Nucleus accumbens (tissue), 56 donors: ENCODE results near the gene OR2D3.
"Not testable (repeated sequence)": the region's sequence is repeated elsewhere in the genome, so short reads cannot be mapped to it uniquely, and the experiment has no call there.

Source experiments
- DNase-seq, 56 donors: peaks; one replicate each; lab custom pipeline; 2025; lab: John Stamatoyannopoulos, UW

OR2D3 gene

GRCh38 chr11:6920702-6921101 lies at the start of gene OR2D3:
OR2D3 (plus strand) TSS chr11:6921002; CDS start chr11:6921002, 0 bp downstream.
- no peak for DNase-seq

GRCh38 chr11:6871278-6871677 lies 49.5 kb upstream of the OR2D3 start:
- DNase-seq, result no peak

DNA sequence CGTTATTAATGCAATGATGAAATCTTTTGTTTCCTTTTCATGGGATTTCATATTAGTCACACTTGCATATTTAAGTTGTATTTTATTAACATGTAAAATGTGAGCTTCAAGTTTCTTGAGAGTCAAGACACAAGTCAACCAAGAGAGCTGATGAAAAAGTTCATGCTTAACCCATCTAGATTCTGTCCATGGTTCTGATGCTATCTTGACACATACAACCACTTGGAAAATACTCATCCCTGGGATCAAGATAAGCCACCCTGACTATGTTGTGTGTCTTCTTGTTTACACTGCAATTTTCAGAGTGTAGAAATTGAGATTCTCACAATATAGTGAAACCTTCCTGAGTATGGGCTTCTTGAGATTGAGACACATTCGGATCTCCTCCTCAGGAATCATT lies 45.0 kb upstream of the OR2D3 start:
- no peak for DNase-seq

- DNase-seq, result no peak
Observed at GRCh38 chr11:6876325-6876724, 44.5 kb upstream of the OR2D3 start, which contains the start of gene OR10A4. OR10A4 (plus strand) TSS chr11:6876625; CDS start chr11:6876648, 23 bp downstream.

- no peak for DNase-seq
Observed at GRCh38 chr11:6876914-6877313, 43.9 kb upstream of the OR2D3 start.

GRCh38 chr11:6882751-6883150 lies 38.1 kb upstream of the OR2D3 start:
- DNase-seq, result no peak

- DNase-seq, result not testable (repeated sequence)
Observed at GRCh38 chr11:6887711-6888110, 33.1 kb upstream of the OR2D3 start.

DNA sequence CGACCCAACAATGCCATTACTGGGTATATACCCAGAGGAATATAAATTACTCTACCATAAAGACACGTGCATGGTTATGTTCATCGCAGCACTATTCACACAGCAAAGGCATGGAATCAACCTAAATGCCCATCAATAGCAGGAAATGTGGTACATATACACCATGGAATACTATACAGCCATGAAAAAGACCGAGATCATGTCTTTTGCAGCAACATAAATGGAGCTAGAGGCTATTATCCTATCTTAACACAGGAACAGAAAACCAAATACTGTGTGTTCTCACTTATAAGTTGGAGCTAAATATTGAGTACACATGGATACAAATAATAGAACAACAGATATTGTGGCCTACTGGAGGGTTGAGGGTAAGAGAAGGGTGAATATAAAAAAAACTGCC lies 32.0 kb upstream of the OR2D3 start:
- no peak for DNase-seq

DNA sequence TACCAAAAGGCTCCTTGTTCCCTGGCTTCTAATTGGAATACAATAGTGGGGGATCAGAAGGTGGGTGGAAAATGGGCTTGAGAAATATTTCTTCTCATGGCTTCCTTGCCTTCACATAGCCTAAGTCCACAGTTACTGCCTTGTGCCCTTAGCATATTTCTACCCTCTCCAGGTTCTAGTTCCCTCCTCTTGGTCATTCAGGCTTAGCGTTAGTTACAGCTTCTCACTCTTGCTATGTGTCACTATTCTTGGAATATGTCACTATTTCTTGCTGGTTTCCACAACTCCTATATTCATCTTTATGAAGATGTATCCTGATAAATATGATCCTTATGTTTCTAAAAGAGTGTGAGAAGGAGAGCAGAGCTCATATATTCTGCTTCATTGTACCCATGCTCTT lies 31.0 kb upstream of the OR2D3 start:
- no peak for DNase-seq

- DNase-seq, result no peak
Observed at GRCh38 chr11:6892400-6892799, 28.4 kb upstream of the OR2D3 start, which contains the start of gene OR2D2. OR2D2 (minus strand) TSS chr11:6892500; CDS start chr11:6892500, 0 bp downstream.

- no peak for DNase-seq
Observed at GRCh38 chr11:6894097-6894496, 26.7 kb upstream of the OR2D3 start.

GRCh38 chr11:6895010-6895409 lies 25.8 kb upstream of the OR2D3 start:
- no peak for DNase-seq

GRCh38 chr11:6898911-6899310 lies 21.9 kb upstream of the OR2D3 start:
- no peak for DNase-seq

DNA sequence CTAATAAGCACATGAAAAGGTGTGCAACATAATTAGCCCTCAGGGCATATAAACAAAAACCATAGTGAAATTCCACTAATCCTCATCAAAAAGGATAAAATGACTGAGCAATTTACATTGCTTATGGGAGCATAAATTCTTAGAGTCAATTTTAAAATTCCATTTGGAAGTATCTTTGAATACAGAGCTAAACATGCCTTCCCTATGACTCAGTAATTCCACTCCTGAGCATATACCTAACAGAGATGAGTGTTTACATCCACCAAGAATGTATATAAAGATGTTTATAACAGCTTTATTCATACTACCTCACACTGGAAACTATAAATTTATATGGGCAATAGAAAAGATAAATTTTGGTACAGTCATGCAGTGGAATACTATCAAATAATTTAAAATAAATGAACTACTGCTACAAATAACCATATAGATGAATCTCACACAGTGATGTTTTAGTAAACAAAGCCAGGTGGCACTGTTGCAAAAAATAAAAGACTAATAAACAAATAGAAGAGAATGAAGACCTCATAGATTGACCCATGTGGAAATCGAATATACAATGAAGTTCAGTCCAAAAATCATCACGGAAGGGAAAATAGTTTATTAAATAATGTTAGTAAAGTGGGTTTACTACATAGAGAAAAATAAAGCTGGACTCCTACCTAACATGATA lies 20.3 kb upstream of the OR2D3 start:
- DNase-seq, result no peak

GRCh38 chr11:6904804-6905203 lies 16.0 kb upstream of the OR2D3 start:
- not testable (repeated sequence) for DNase-seq

DNA sequence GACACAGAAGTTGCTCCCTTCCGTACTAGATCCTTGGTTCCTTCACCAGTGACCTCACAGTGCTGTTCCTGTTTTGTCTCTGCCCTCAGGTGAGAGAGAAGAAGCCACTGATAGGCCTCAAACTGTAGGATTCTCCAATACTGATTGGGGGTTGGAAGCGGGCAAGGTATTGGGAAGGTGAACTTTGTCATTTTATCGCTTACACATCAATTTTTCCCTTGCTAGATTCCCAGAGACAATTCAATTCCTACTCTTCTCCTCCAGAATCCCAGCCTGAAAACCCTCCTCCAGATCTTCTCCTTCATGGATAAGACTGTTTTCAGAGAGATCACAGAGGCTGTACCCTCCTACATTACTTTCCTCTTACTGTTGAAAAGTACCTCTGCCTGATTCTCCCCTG lies 9.4 kb upstream of the OR2D3 start:
- no peak for DNase-seq

DNA sequence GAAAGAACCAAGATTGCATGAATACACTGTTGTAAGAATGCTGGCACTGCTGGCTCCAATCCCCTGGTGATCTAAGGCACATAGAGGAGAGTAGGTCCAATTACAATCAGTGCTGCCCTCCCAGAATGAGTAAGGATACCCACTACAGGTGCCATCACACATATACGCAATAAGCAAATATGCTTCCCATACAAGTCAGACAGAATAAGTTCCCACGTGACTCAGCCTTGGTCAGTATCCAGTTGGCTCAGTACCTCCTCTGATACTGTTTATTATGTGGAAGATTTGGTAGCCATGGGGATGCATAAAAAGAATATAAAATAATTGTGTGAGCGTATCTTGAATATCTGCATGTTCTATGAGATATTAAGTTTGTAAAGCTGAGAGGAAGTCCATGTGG lies 8.9 kb upstream of the OR2D3 start:
- DNase-seq, result no peak

- DNase-seq, result no peak
Observed at GRCh38 chr11:6919698-6920097, 1.1 kb upstream of the OR2D3 start.

GRCh38 chr11:6925007-6925577 lies 4.3 kb downstream of the OR2D3 start:
- DNase-seq, result no peak

- DNase-seq, result peak in 18 of 56 donors; percentile 0 to 33 (median 12)
Observed at GRCh38 chr11:6925636-6926207, 4.9 kb downstream of the OR2D3 start.

- peak in 40 of 56 donors; percentile 0 to 69 (median 31) for DNase-seq
Observed at GRCh38 chr11:6926208-6927029, 5.6 kb downstream of the OR2D3 start, which contains the start of gene ZNF215. ZNF215 (plus strand) TSS chr11:6926426; CDS start chr11:6932273, 5,847 bp downstream.
